ENCODE results near the gene RPL34.

Gene RPL34

DNA sequence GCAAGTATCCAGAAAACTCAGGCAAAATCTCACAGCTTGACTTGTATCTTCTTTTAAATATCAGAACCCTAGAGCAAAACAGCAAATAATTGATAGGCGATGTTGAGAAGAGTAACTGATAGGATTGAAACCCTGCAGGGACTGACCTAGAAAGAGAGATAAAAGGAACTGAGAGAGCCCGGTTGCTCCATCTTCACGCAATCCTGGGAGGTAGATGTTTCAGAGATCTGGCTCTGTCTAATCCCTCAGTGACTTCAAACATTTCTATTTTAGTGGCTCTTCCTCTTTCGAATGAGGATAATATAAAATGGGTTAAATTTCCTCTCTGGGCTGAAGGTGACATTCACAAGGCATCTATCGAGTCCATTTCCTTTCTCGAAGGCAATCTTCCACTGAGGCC, 39.3 kb upstream of the RPL34 start (continued):
- TF ChIP-seq, protein P1, sequence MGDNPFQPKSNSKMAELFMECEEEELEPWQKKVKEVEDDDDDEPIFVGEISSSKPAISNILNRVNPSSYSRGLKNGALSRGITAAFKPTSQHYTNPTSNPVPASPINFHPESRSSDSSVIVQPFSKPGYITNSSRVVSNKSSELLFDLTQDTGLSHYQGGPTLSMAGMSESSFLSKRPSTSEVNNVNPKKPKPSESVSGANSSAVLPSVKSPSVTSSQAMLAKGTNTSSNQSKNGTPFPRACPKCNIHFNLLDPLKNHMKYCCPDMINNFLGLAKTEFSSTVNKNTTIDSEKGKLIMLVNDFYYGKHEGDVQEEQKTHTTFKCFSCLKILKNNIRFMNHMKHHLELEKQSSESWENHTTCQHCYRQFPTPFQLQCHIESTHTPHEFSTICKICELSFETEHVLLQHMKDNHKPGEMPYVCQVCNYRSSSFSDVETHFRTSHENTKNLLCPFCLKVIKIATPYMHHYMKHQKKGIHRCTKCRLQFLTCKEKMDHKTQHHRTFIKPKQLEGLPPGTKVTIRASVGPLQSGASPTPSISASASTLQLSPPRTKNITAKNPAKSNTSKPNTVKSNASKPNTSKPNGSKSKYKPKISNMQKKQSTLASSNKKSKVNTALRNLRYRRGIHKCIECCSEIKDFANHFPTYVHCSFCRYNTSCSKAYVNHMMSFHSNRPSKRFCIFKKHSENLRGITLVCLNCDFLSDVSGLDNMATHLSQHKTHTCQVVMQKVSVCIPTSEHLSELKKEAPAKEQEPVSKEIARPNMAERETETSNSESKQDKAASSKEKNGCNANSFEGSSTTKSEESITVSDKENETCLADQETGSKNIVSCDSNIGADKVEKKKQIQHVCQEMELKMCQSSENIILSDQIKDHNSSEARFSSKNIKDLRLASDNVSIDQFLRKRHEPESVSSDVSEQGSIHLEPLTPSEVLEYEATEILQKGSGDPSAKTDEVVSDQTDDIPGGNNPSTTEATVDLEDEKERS (tag by site-specific recombination; IDR thresholded peaks at IDR 0.05): no peak
- TF ChIP-seq ZNF404 (tag by site-specific recombination; IDR thresholded peaks at IDR 0.05) (no peak), ZNF211 (tag by site-specific recombination; IDR thresholded peaks at IDR 0.05; ENCODE audit: low read depth) (no peak), OSR2 (tag by site-specific recombination; IDR thresholded peaks at IDR 0.05) (no peak), ZNF658 (tag by site-specific recombination; IDR thresholded peaks at IDR 0.05) (no peak), ZNF830 (tag by site-specific recombination; IDR thresholded peaks at IDR 0.05; ENCODE audit: low read depth) (no peak), ZNF664 (tag by site-specific recombination; IDR thresholded peaks at IDR 0.05) (no peak), ZNF157 (tag by site-specific recombination; IDR thresholded peaks at IDR 0.05) (no peak), ZNF114 (tag by site-specific recombination; IDR thresholded peaks at IDR 0.05) (no peak), ZNF248 (tag by site-specific recombination; IDR thresholded peaks at IDR 0.05) (no peak)
- TF ChIP-seq, protein P2, sequence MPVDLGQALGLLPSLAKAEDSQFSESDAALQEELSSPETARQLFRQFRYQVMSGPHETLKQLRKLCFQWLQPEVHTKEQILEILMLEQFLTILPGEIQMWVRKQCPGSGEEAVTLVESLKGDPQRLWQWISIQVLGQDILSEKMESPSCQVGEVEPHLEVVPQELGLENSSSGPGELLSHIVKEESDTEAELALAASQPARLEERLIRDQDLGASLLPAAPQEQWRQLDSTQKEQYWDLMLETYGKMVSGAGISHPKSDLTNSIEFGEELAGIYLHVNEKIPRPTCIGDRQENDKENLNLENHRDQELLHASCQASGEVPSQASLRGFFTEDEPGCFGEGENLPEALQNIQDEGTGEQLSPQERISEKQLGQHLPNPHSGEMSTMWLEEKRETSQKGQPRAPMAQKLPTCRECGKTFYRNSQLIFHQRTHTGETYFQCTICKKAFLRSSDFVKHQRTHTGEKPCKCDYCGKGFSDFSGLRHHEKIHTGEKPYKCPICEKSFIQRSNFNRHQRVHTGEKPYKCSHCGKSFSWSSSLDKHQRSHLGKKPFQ (tag by site-specific recombination; IDR thresholded peaks at IDR 0.05): no peak

DNA sequence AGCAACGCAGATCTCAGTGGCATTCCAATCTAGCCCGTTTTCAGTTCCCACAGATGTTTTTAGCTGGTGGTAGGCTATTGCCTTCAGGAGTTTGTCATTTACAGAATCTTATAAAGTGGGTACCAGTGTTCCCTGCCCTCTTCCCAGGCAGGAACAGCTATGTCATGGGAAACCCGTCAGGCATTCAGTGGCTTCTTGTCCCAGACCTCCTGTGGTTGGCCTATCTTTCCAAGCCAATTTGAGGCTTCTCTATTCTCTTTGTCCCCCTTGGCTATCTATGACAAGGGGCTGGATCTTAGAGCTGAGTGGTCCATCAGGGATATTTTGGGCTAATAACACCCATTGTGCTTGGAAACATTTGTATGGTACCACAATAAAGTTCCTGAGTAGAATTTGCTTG, 33.6 kb upstream of the RPL34 start:
- Histone ChIP-seq H3K27ac (ENCODE audit: extremely low read depth, low read depth, low read length) (no peak overlapping the region), H3K4me1 (ENCODE audit: control insufficient read depth, insufficient read depth, low read length) (no peaks in the 10 kb centered on the region), H3K9me3 (ENCODE audit: control insufficient read depth, insufficient read depth, low read depth, low read length) (no peaks in the 10 kb centered on the region), H3K4me3 (ENCODE audit: low read depth, low read length) (no peak overlapping the region), H3K36me3 (ENCODE audit: control insufficient read depth in 2 of 2, insufficient read depth in 1 of 2, low read length in 2 of 2) (no peaks in the 10 kb centered on the region)
- TF ChIP-seq ZNF155 (tag by site-specific recombination; IDR thresholded peaks at IDR 0.05) (no peak), ZNF114 (tag by site-specific recombination; IDR thresholded peaks at IDR 0.05) (no peak), ZNF777 (tag by site-specific recombination; IDR thresholded peaks at IDR 0.05; ENCODE audit: borderline replicate concordance) (no peak), ZNF121 (tag by site-specific recombination; IDR thresholded peaks at IDR 0.05) (no peak), SP3 (tag by site-specific recombination; IDR thresholded peaks at IDR 0.05) (no peak), SP2 (tag by site-specific recombination; IDR thresholded peaks at IDR 0.05) (no peak), ZBTB48 (tag by site-specific recombination; IDR thresholded peaks at IDR 0.05) (no peak), ZFP41 (tag by site-specific recombination; IDR thresholded peaks at IDR 0.05; ENCODE audit: borderline replicate concordance) (no peak), ZNF560 (tag by site-specific recombination; IDR thresholded peaks at IDR 0.05; ENCODE audit: borderline replicate concordance) (no peak), ZNF341 (tag by site-specific recombination; IDR thresholded peaks at IDR 0.05; ENCODE audit: low read depth) (no peak), ZNF202 (tag by site-specific recombination; IDR thresholded peaks at IDR 0.05; ENCODE audit: borderline replicate concordance) (no peak), ZNF16 (tag by site-specific recombination; IDR thresholded peaks at IDR 0.05; ENCODE audit: low read depth) (no peak)
- TF ChIP-seq, protein P3, sequence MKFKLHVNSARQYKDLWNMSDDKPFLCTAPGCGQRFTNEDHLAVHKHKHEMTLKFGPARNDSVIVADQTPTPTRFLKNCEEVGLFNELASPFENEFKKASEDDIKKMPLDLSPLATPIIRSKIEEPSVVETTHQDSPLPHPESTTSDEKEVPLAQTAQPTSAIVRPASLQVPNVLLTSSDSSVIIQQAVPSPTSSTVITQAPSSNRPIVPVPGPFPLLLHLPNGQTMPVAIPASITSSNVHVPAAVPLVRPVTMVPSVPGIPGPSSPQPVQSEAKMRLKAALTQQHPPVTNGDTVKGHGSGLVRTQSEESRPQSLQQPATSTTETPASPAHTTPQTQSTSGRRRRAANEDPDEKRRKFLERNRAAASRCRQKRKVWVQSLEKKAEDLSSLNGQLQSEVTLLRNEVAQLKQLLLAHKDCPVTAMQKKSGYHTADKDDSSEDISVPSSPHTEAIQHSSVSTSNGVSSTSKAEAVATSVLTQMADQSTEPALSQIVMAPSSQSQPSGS (tag by site-specific recombination; IDR thresholded peaks at IDR 0.05; ENCODE audit: low read depth): no peak
- TF ChIP-seq, protein P4, sequence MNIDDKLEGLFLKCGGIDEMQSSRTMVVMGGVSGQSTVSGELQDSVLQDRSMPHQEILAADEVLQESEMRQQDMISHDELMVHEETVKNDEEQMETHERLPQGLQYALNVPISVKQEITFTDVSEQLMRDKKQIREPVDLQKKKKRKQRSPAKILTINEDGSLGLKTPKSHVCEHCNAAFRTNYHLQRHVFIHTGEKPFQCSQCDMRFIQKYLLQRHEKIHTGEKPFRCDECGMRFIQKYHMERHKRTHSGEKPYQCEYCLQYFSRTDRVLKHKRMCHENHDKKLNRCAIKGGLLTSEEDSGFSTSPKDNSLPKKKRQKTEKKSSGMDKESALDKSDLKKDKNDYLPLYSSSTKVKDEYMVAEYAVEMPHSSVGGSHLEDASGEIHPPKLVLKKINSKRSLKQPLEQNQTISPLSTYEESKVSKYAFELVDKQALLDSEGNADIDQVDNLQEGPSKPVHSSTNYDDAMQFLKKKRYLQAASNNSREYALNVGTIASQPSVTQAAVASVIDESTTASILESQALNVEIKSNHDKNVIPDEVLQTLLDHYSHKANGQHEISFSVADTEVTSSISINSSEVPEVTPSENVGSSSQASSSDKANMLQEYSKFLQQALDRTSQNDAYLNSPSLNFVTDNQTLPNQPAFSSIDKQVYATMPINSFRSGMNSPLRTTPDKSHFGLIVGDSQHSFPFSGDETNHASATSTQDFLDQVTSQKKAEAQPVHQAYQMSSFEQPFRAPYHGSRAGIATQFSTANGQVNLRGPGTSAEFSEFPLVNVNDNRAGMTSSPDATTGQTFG (tag by site-specific recombination; IDR thresholded peaks at IDR 0.05; ENCODE audit: borderline replicate concordance): no peak
- TF ChIP-seq, protein P5, sequence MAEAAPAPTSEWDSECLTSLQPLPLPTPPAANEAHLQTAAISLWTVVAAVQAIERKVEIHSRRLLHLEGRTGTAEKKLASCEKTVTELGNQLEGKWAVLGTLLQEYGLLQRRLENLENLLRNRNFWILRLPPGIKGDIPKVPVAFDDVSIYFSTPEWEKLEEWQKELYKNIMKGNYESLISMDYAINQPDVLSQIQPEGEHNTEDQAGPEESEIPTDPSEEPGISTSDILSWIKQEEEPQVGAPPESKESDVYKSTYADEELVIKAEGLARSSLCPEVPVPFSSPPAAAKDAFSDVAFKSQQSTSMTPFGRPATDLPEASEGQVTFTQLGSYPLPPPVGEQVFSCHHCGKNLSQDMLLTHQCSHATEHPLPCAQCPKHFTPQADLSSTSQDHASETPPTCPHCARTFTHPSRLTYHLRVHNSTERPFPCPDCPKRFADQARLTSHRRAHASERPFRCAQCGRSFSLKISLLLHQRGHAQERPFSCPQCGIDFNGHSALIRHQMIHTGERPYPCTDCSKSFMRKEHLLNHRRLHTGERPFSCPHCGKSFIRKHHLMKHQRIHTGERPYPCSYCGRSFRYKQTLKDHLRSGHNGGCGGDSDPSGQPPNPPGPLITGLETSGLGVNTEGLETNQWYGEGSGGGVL (tag by site-specific recombination; IDR thresholded peaks at IDR 0.05): no peak
- CTCF ChIA-PET: interaction anchor here (1.1 kb wide), 1 partner anchor 15 kb away, joined by 7 read pairs; no protein-coding TSS in a partner anchor
- POLR2A ChIA-PET: no interaction called here

Measured in HEK293 (cell line).